DMS 273 (cell line): ENCODE measurements around the gene LCE1A.

Experiments used
- DNase-seq: peaks from one replicate; lab custom pipeline; 2025; ENCODE audit not compliant: unreplicated experiment; lab: John Stamatoyannopoulos, UW

The LCE1A gene, protein sequence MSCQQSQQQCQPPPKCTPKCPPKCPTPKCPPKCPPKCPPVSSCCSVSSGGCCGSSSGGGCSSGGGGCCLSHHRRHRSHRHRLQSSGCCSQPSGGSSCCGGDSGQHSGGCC

DNA sequence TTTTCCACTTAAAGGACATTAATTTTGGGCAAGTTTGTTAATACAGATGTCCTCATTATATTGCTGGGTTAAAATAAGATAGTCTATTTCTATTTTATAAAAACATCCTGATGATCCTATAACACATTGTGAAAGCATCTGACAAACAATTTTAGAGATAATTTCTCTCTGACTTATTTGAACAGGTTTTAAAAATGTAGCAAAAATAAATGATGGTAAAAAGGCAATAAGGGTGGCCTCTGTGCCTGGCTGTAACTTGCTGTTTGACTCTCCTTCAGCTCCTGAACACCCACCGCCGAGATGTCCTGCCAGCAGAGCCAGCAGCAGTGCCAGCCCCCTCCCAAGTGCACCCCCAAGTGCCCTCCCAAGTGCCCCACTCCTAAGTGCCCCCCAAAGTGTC lies at the start of gene LCE1A:
TSS of gene LCE1A (plus strand) at position 301 of the 400 bp plus-strand sequence. CDS start at position 301, 0 bp downstream.
- DNase-seq, result no peak

- DNase-seq, result peak; percentile 58
These were observed 49.6 kb upstream of the LCE1A start for GRCh38 chr1:152777510-152778137.

- DNase-seq, result no peak
These were observed 44.2 kb upstream of the LCE1A start for GRCh38 chr1:152783095-152783494.

DNA sequence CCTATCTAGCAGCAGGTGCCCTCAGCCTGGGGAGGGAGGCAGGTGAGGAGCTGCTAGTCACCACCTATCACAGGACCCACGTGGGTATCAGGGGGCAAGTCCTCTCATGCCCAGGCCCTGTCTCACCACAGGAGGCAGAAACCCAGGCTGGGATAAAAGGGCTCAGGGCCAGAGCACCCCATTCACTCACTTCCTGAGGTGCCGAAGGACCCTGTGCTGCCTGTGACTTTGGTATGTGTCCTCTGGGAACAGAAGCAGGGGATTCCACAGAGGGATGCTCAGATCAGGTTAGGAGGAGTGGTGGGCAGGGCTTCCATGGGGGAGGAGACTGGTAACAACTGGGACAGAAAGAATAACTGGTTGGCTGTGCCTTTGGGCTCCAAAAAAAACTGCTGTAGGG lies 41.2 kb upstream of the LCE1A start, which contains the start of gene LCE1E:
TSS of gene LCE1E (plus strand) at position 181 of the 400 bp plus-strand sequence. CDS start 1,043 bp downstream, outside the sequence.
- no peak for DNase-seq

DNA sequence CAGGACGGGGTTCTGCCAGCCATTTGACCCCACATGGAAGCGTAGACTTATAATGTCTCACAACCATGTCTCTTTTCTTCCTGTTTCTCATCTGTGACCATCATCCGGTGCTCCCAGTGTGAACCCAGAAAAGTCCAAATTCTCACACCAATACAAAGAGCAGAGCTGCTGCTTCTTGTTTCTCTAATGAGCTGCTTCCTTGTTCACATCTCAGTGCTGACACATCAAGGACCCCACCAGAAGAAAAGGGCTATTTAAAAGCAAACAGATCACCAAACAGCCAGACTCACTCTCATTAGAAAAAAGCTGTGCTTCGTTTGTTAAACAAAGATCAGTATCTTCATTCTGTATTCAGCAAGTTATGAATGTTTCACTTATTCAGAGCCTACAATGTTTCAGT lies 31.6 kb upstream of the LCE1A start:
- no peak for DNase-seq

DNA sequence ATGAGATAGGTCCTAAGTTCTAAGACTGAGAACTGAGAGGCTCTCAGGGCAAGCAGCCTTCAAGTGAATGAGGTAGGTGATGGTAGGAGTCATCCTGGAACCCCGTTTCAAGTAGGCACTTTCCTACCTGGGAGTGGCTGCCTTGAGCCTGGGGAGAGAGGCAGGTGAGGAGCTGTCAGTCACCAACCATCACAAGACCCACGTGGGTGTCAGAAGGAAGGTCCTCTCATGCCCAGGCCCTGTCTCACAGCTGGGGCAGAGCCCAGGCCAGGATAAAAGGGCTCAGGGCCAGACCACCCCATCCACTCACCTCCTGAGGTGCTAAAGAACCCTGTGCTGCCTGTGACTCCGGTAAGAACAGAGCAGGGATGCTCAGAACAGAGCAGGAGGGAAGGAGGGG lies 30.9 kb upstream of the LCE1A start, which contains the start of gene LCE1D:
TSS of gene LCE1D (plus strand) at position 301 of the 400 bp plus-strand sequence. CDS start 1,074 bp downstream, outside the sequence.
- no peak for DNase-seq

DNA sequence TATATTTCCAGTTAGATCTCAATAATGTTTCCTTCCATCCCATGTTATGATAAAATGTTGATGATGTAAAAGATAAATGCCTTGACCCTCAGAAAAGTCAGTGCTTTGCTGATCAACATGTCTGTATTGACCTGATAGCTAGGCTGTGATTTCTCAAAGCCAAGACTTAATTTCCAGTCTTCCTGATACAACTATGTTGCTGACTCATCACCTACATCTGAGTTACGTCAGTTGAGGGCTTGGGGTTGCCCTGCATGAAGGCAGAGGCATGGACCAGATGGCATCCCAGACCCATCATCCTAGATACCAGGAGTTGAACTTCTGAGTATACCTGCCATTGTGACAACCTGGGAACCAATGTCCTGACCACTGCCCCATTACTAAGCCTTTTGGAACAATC lies 25.9 kb upstream of the LCE1A start:
- DNase-seq, result no peak

- DNase-seq, result no peak
These were observed 20.7 kb upstream of the LCE1A start, which contains the start of gene LCE1C for GRCh38 chr1:152806576-152806975. TSS of gene LCE1C (minus strand) at chr1:152806651. CDS start at chr1:152805478, 1,173 bp downstream.

DNA sequence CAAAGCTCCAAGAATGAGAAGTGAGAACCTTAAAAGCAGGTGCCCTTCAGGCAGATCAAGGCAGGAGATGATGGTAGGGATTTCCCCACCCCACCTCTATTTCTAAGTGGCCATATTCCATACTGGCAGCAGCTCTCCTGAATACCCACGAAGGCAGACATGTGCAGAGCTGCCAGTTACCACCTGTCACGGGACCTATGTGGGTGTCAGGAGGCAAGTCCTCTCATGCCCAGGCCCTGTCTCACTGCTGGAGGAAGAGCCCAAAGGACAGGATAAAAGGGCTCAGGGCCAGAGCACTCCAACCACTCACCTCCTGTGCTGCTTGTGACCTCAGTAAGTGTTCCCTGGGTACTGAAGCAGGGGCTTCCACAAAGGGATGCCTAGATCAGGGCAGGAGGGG lies 16.2 kb upstream of the LCE1A start:
- no peak for DNase-seq

DNA sequence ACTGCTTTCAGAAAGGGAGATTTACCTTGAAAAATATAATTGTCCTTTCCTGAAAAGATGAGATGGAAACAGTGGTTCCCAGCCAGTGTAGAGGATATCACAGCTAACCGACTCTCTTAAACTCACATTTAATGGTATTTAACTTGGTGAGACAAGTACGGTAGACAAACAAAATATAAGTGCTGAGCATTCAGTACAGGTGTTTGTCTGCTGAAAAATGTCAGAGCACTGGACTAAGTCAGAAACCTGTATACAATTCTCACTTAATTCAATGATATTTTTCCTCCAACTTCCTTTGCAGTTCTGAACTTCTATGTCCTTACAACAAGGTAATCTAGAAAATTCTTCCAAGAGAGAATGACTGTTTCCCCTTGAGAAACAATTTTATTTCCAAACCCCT lies 15.6 kb upstream of the LCE1A start, which contains the start of gene LCE1B:
TSS of gene LCE1B (plus strand) at position 301 of the 400 bp plus-strand sequence. CDS start 476 bp downstream, outside the sequence.
- DNase-seq, result no peak

- DNase-seq, result no peak
These were observed 10.0 kb upstream of the LCE1A start for GRCh38 chr1:152817309-152817708.

DNA sequence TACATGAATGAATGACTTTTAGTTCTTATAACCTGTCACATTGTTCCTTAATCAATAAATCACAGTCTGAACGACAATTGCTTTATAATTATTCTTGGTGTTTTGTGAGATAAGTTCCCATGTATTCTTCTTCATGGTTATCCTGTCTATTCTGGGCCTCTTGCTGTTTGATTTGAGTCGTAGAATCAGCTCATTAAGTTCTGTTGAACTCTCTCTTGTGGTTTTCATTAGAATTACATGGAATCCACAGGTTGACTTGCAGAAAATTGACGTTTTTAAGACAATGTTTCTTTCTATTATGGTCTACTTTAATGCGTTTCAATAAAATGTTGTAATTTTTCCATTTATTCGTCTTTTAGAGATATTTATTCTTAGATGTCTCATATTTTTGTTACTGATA lies 4.0 kb upstream of the LCE1A start:
- no peak for DNase-seq

- DNase-seq, result no peak
These were observed 2.3 kb upstream of the LCE1A start for GRCh38 chr1:152824964-152825363.

DNA sequence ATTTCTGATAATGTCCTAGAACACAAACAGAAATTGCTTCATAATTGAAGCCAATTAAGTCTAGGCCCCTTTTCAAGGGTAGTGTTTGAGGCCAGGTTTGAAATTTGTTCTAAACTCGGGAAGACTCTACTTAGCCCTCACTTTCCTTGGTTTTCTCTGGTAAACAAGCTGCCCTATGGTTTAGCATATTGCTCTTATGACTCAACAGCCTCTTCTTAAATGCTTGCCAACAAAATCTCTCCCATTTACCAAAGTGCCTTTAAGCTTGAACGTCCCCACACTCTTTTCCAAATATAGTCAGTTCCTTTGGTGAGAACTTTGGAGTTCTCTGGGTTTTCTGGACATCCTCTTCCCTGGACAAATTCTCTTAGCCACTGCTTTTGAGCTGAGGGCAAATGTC lies 9.6 kb downstream of the LCE1A start:
- no peak for DNase-seq

DNA sequence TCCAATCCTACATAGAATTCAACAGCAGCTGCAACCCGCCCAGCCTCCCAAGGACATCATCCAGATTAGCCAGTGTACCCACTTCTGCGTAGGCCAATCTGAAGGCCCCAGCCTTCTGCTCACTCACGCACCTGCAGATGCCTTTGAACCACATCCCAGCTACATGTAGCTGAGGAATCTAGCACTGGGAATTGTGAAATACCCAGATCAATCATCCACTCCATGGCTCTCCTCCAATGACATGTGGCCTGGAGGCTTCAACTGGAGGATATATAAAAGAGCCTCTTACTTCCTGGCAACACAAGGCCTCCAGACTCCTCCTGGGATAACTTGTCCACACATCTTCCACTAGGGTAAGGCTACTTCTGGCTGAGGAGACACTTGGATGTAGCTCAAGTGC lies 15.3 kb downstream of the LCE1A start, which contains the start of gene LCE6A:
TSS of gene LCE6A (plus strand) at position 301 of the 400 bp plus-strand sequence. CDS start 665 bp downstream, outside the sequence.
- DNase-seq, result no peak

DNA sequence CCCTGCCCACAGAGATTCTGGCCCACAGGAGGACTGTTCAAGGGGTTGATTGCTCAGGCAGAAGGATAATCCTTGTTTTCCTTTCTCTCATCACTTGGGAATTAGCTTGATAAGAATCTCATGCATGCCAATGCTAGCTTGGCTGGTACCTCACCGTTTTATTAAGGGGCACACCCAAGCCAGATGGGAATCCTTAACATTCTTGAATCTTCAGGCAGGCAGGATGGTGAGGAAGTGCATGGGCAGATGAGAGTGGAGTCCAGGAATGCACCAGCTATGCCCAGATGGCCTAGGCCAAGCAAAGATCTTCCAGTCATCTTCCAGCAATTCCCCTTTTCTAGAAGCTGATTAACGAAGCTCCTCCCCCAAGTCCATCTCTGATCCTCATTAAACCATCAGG lies 28.4 kb downstream of the LCE1A start:
- no peak for DNase-seq

- no peak for DNase-seq
These were observed 30.8 kb downstream of the LCE1A start for GRCh38 chr1:152858062-152858461.

GRCh38 chr1:152859696-152860095 lies 32.4 kb downstream of the LCE1A start, which contains the start of gene LCE7A:
TSS of gene LCE7A (plus strand) at chr1:152859996. CDS start at chr1:152860698, 702 bp downstream.
- DNase-seq, result no peak

- DNase-seq, result no peak
These were observed 32.9 kb downstream of the LCE1A start for GRCh38 chr1:152860129-152860528.

GRCh38 chr1:152861374-152861773 lies 34.1 kb downstream of the LCE1A start:
- DNase-seq, result no peak

- DNase-seq, result no peak
These were observed 37.2 kb downstream of the LCE1A start for GRCh38 chr1:152864443-152864842.

GRCh38 chr1:152866321-152866720 lies 39.0 kb downstream of the LCE1A start:
- no peak for DNase-seq
